ENCODE data around the gene GALNS. TPM values are rescaled to one million over a fixed set of nuclear protein-coding genes. Genes with fewer than 3 reads are reported as not detected.
A peak's percentile ranks its signal among the peaks of the same experiment; 100 is the strongest.

Gene GALNS
- total and polyA plus RNA-seq, 11 donors, result 10.7 to 22.7 (median 14.1) TPM

- ATAC-seq, result no peak
- WGBS, 4 donors, result 51 to 70% (median 63%) methylated on average over 6 to 19 of the region's 19 CpGs
Observed at GRCh38 chr16:88815901-88816589, 40.7 kb downstream of the GALNS start.

GRCh38 chr16:88815227-88815626 lies 41.5 kb downstream of the GALNS start:
- Histone ChIP-seq H3K36me3 (no peaks in the 10 kb centered on the region), H3K4me3 (no peak overlapping the region), H3K27ac (no peak overlapping the region), H3K27me3 (no peaks in the 10 kb centered on the region), H3K9me3 (no peaks in the 10 kb centered on the region), H3K4me1 (peaks cover 0 to 30% (median 19%) of the 10 kb centered on the region in 12 donors)
- no peak for TF ChIP-seq POLR2A (IDR thresholded peaks at IDR 0.05)
- TF ChIP-seq CTCF (IDR thresholded peaks at IDR 0.05), result no peak
- DNase-seq (no peak), ATAC-seq (no peak)
- intact Hi-C loops (cut with DNase I), result loop anchor here in 8 of 10 donors (5.0 to 10.0 kb wide), 8 partner anchors 50 to 400 kb away; partner anchors contain the start of genes ACSF3 (in 3 of the 8), PABPN1L (in 1 of the 8) and ZNF778 (in 1 of the 8)
- WGBS, 4 donors, result 87 to 92% (median 89%) methylated on average over 7 to 10 of the region's 10 CpGs

More at GRCh38 chr16:88815901-88816589, 40.7 kb downstream of the GALNS start:
- Histone ChIP-seq H3K4me1 (peaks cover 0 to 22% (median 11%) of the 10 kb centered on the region in 12 donors), H3K4me3 (no peak overlapping the region), H3K36me3 (peaks cover 0 to 7% (median 0%) of the 10 kb centered on the region in 9 donors), H3K27ac (no peak overlapping the region), H3K27me3 (no peaks in the 10 kb centered on the region), H3K9me3 (no peaks in the 10 kb centered on the region)
- intact Hi-C loops (cut with DNase I), result loop anchor here in 8 of 10 donors (5.0 to 10.0 kb wide), 8 partner anchors 49 to 399 kb away; partner anchors contain the start of genes ACSF3 (in 3 of the 8), PABPN1L (in 1 of the 8) and ZNF778 (in 1 of the 8)
- TF ChIP-seq CTCF (IDR thresholded peaks at IDR 0.05) (peak; percentile 53 to 72 (median 62)), POLR2A (IDR thresholded peaks at IDR 0.05) (no peak)
- no peak for DNase-seq

- DNase-seq, result no peak
- H3K4me1 ChIP-seq, result peaks cover 0 to 41% (median 24%) of the 10 kb centered on the region in 12 donors
- TF ChIP-seq CTCF (IDR thresholded peaks at IDR 0.05) (no peak), POLR2A (IDR thresholded peaks at IDR 0.05) (no peak)
- no peak overlapping the region for H3K27ac ChIP-seq
- no peak overlapping the region for H3K4me3 ChIP-seq
- WGBS, 4 donors, result 84 to 95% (median 90%) methylated on average over 13 of the region's 13 CpGs
- ATAC-seq, result no peak
- H3K27me3 ChIP-seq, result no peaks in the 10 kb centered on the region
- H3K36me3 ChIP-seq, result peaks cover 0 to 10% (median 0%) of the 10 kb centered on the region in 9 donors
- no peaks in the 10 kb centered on the region for H3K9me3 ChIP-seq
- intact Hi-C loops (cut with DNase I), result loop anchor here in 8 of 10 donors (5.0 to 10.0 kb wide), 10 partner anchors 43 to 401 kb away; partner anchors contain the start of genes ACSF3 (in 3 of the 8), GALNS (in 1 of the 8), PABPN1L (in 1 of the 8) and TRAPPC2L (in 1 of the 8)
Observed at GRCh38 chr16:88814144-88814502, 42.6 kb downstream of the GALNS start.

All from heart left ventricle (tissue), 16 donors.